GM18505 (cell line): Measurements from ENCODE around the gene CNPPD1.
"Not testable (repeated sequence)": the region's sequence is repeated elsewhere in the genome, so short reads cannot be mapped to it uniquely, and the experiment has no call there.

ENCODE experiments used
- ATAC-seq: cut with Tn5 transposase; IDR thresholded peaks from one replicate; pipeline ENCODE4 v1.9.1; 2021; ENCODE audit not compliant: unreplicated experiment
- POLR2A ChIP-seq: IDR thresholded peaks from 4 replicates; pipeline ENCODE4 v1.6.1; 2011; ENCODE audit warnings: borderline replicate concordance; ENCODE audit not compliant: insufficient read depth, insufficient read length; ENCODE audit errors: extremely low read depth

Gene CNPPD1

GRCh38 chr2:219204425-219205164, 27.9 kb upstream of the CNPPD1 start:
- ATAC-seq = no peak
- TF ChIP-seq POLR2A = no peak

GRCh38 chr2:219201331-219201730, 24.6 kb upstream of the CNPPD1 start:
- not testable (repeated sequence) for ATAC-seq

- not testable (repeated sequence) for ATAC-seq
Observed at GRCh38 chr2:219200502-219201326, 24.0 kb upstream of the CNPPD1 start.

GRCh38 chr2:219199470-219200211, 22.9 kb upstream of the CNPPD1 start:
- no peak for ATAC-seq
- TF ChIP-seq POLR2A = no peak

GRCh38 chr2:219198974-219199373, 22.2 kb upstream of the CNPPD1 start:
- TF ChIP-seq POLR2A = no peak
- ATAC-seq = no peak

- ATAC-seq = no peak
- no peak for TF ChIP-seq POLR2A
Observed at GRCh38 chr2:219197388-219197787, 20.7 kb upstream of the CNPPD1 start.

- no peak for ATAC-seq
- no peak for TF ChIP-seq POLR2A
Observed at GRCh38 chr2:219186754-219187456, 10.2 kb upstream of the CNPPD1 start.

- no peak for ATAC-seq
- TF ChIP-seq POLR2A = no peak
Observed at GRCh38 chr2:219184121-219184520, 7.4 kb upstream of the CNPPD1 start.

- TF ChIP-seq POLR2A = no peak
- ATAC-seq = no peak
Observed at GRCh38 chr2:219183151-219183772, 6.5 kb upstream of the CNPPD1 start.

GRCh38 chr2:219182331-219183150, 5.8 kb upstream of the CNPPD1 start:
- no peak for TF ChIP-seq POLR2A
- no peak for ATAC-seq

- no peak for TF ChIP-seq POLR2A
- no peak for ATAC-seq
Observed at GRCh38 chr2:219181531-219181930, 4.8 kb upstream of the CNPPD1 start.

- no peak for ATAC-seq
- TF ChIP-seq POLR2A = no peak
Observed at GRCh38 chr2:219180961-219181360, 4.2 kb upstream of the CNPPD1 start.
